ENCODE data around the gene HOXD10. TPM values are rescaled to one million over a fixed set of nuclear protein-coding genes. Genes with fewer than 3 reads are reported as not detected.
A peak's percentile ranks its signal among the peaks of the same experiment; 100 is the strongest.

Gene HOXD10
- total and polyA plus RNA-seq, 5 donors, result not detected

DNA sequence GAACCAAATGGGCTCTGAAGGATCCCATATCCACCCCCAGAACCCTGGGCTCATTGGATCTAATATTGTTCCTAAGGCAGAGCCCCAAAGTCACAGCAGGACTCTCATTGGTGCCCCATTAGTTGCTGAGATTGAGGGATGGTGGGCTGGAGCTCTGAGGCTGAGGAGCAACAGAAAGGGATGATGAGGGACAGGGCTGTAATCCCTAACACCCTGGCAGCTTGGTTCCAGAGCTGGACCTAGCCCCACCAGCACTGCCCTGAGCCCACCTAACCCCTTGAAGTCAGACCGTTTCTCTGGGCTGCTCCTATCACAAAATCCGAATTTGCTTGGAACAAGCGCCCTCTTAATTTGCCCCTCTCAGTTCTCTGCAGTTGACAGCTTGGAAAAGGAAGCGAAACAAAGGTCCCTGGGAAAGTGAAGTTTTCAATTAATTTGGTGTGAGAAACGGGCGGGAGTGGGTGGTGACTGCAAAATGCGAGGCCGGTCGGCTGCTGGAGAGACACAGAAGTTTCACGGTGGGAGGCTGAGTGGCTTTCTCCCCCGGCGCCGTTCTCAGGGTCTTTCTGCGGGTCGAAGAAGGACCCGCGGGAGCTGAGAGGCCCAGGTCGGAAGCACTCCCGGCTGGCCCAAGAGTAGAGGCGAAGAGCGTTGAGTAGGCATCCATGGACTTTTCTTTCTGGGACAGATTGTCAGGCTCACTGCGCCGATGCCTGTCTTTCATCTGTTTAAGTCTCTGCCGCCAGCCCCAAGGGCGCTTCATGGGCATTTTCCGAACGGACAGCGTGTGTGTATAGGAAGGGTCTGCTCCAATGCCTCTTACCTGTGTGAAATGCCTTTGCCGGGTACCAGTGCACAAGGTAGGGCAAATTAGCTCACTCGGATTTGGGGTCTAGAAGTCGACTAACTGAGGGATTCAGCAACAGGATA lies 25.0 kb upstream of the HOXD10 start:
- no peak overlapping the region for H3K4me3 ChIP-seq (ENCODE audit: low read length)
- DNase-seq (no peak), ATAC-seq (no peak)
- H3K9me3 ChIP-seq (ENCODE audit: control insufficient read depth, low read length), result no peaks in the 10 kb centered on the region
- H3K27me3 ChIP-seq (ENCODE audit: control insufficient read depth, insufficient read depth), result peaks cover 7% of the 10 kb centered on the region
- WGBS, result 5% methylated on average over 31 of the region's 31 CpGs
- intact Hi-C loops (cut with DNase I), result loop anchor here in 2 of 4 donors (5.0 to 10.0 kb wide), 3 partner anchors 404 to 677 kb away; no protein-coding TSS in a partner anchor
- H3K4me1 ChIP-seq (ENCODE audit: control insufficient read depth, insufficient read depth, low read length), result peaks cover 5% of the 10 kb centered on the region
- H3K27ac ChIP-seq (ENCODE audit: low read length), result no peak overlapping the region

GRCh38 chr2:176092270-176093144 lies 24.1 kb upstream of the HOXD10 start, which contains the start of gene HOXD13:
TSS of gene HOXD13 (plus strand) at chr2:176092721. CDS start at chr2:176092891, 170 bp downstream.
- H3K4me1 ChIP-seq (ENCODE audit: control insufficient read depth, insufficient read depth, low read length), result peaks cover 5% of the 10 kb centered on the region
- H3K4me3 ChIP-seq (ENCODE audit: low read length), result peak within 1 kb of the TSS; percentile 18
- peak in 1 of 2 donors; percentile 38 for ATAC-seq
- intact Hi-C loops (cut with DNase I), result loop anchor here in 2 of 4 donors (5.0 to 10.0 kb wide), 3 partner anchors 405 to 678 kb away; no protein-coding TSS in a partner anchor
- DNase-seq, result no peak
- no peak within 1 kb of the TSS for H3K27ac ChIP-seq (ENCODE audit: low read length)
- no peaks in the 10 kb centered on the region for H3K9me3 ChIP-seq (ENCODE audit: control insufficient read depth, low read length)
- peaks cover 7% of the 10 kb centered on the region for H3K27me3 ChIP-seq (ENCODE audit: control insufficient read depth, insufficient read depth)
- 3% methylated on average over 95 of the region's 95 CpGs for WGBS

DNA sequence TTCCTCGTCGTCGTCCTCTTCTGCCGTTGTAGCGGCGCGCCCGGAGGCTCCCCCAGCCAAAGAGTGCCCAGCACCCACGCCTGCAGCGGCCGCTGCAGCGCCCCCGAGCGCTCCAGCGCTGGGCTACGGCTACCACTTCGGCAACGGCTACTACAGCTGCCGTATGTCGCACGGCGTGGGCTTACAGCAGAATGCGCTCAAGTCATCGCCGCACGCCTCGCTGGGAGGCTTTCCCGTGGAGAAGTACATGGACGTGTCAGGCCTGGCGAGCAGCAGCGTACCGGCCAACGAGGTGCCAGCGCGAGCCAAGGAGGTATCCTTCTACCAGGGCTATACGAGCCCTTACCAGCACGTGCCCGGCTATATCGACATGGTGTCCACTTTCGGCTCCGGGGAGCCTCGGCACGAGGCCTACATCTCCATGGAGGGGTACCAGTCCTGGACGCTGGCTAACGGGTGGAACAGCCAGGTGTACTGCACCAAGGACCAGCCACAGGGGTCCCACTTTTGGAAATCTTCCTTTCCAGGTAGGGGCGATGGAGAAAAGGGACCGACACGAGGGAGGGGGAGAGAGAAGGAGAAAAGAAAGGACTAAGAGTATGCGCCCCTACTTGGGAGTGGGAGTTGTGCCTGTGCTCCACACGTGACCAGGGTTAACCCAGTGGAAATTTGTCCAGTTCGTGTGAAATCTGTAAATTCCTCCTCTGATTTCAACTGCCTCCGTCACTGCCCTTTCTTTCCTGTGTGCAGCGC lies 23.3 kb upstream of the HOXD10 start:
- peaks cover 7% of the 10 kb centered on the region for H3K27me3 ChIP-seq (ENCODE audit: control insufficient read depth, insufficient read depth)
- WGBS, result 3% methylated on average over 53 of the region's 53 CpGs
- H3K4me3 ChIP-seq (ENCODE audit: low read length), result peak overlapping the region; percentile 18
- H3K4me1 ChIP-seq (ENCODE audit: control insufficient read depth, insufficient read depth, low read length), result peaks cover 5% of the 10 kb centered on the region
- no peak for ATAC-seq
- H3K9me3 ChIP-seq (ENCODE audit: control insufficient read depth, low read length), result no peaks in the 10 kb centered on the region
- no peak overlapping the region for H3K27ac ChIP-seq (ENCODE audit: low read length)
- no peak for DNase-seq
- intact Hi-C loops (cut with DNase I), result loop anchor here in 2 of 4 donors (5.0 to 10.0 kb wide), 3 partner anchors 406 to 679 kb away; no protein-coding TSS in a partner anchor

GRCh38 chr2:176093898-176094249 lies 22.7 kb upstream of the HOXD10 start:
- Histone ChIP-seq H3K4me1 (ENCODE audit: control insufficient read depth, insufficient read depth, low read length) (peaks cover 5% of the 10 kb centered on the region), H3K4me3 (ENCODE audit: low read length) (no peak overlapping the region), H3K27me3 (ENCODE audit: control insufficient read depth, insufficient read depth) (peaks cover 7% of the 10 kb centered on the region), H3K9me3 (ENCODE audit: control insufficient read depth, low read length) (no peaks in the 10 kb centered on the region), H3K27ac (ENCODE audit: low read length) (no peak overlapping the region)
- 7% methylated on average over 8 of the region's 8 CpGs for WGBS
- intact Hi-C loops (cut with DNase I), result loop anchor here in 2 of 4 donors (5.0 to 10.0 kb wide), 3 partner anchors 407 to 679 kb away; no protein-coding TSS in a partner anchor
- DNase-seq, result no peak
- ATAC-seq, result no peak

DNA sequence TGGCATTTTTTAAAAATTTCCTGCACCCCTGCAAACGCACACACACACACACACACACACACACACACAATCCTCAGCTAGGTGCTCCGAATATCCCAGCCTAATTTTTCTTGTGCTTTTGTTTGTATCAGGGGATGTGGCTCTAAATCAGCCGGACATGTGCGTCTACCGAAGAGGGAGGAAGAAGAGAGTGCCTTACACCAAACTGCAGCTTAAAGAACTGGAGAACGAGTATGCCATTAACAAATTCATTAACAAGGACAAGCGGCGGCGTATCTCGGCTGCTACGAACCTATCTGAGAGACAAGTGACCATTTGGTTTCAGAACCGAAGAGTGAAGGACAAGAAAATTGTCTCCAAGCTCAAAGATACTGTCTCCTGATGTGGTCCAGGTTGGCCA lies 22.2 kb upstream of the HOXD10 start:
- WGBS, result 4% methylated on average over 12 of the region's 12 CpGs
- peaks cover 5% of the 10 kb centered on the region for H3K4me1 ChIP-seq (ENCODE audit: control insufficient read depth, insufficient read depth, low read length)
- DNase-seq (no peak), ATAC-seq (no peak)
- intact Hi-C loops (cut with DNase I), result loop anchor here in 2 of 4 donors (5.0 to 10.0 kb wide), 3 partner anchors 407 to 680 kb away; no protein-coding TSS in a partner anchor
- peaks cover 7% of the 10 kb centered on the region for H3K27me3 ChIP-seq (ENCODE audit: control insufficient read depth, insufficient read depth)
- no peaks in the 10 kb centered on the region for H3K9me3 ChIP-seq (ENCODE audit: control insufficient read depth, low read length)
- no peak overlapping the region for H3K27ac ChIP-seq (ENCODE audit: low read length)
- no peak overlapping the region for H3K4me3 ChIP-seq (ENCODE audit: low read length)

DNA sequence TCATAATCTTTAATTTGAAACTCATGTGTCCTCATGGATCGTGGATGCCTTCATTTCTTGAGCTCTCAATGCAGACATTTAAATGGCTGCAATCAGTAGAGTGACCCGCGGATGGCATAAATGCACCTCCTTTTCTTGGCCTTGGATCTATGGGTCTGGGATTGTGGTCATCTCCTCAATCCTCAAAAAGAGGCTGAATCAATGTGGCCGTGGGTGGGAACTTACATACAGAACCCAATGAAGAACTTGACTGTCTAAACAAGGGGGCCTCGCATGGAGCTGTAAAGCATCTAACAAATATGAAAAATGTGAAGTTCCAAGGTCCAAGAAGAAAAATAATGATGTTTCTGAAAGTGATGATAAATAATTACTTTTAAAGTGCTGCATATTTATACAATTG lies 21.2 kb upstream of the HOXD10 start:
- no peak for ATAC-seq
- no peak overlapping the region for H3K4me3 ChIP-seq (ENCODE audit: low read length)
- H3K27me3 ChIP-seq (ENCODE audit: control insufficient read depth, insufficient read depth), result peaks cover 5% of the 10 kb centered on the region
- H3K27ac ChIP-seq (ENCODE audit: low read length), result no peak overlapping the region
- 11% methylated on average over 5 of the region's 5 CpGs for WGBS
- no peak for DNase-seq
- intact Hi-C loops (cut with DNase I), result loop anchor here in 3 of 4 donors (5.0 to 10.0 kb wide), 3 partner anchors 411 to 723 kb away; no protein-coding TSS in a partner anchor
- H3K9me3 ChIP-seq (ENCODE audit: control insufficient read depth, low read length), result no peaks in the 10 kb centered on the region
- H3K4me1 ChIP-seq (ENCODE audit: control insufficient read depth, insufficient read depth, low read length), result peaks cover 5% of the 10 kb centered on the region

- H3K4me3 ChIP-seq (ENCODE audit: low read length), result peak overlapping the region; percentile 26
- H3K9me3 ChIP-seq (ENCODE audit: control insufficient read depth, low read length), result no peaks in the 10 kb centered on the region
- no peak overlapping the region for H3K27ac ChIP-seq (ENCODE audit: low read length)
- H3K27me3 ChIP-seq (ENCODE audit: control insufficient read depth, insufficient read depth), result peaks cover 3% of the 10 kb centered on the region
- DNase-seq, result no peak
- intact Hi-C loops (cut with DNase I), result loop anchor here in 3 of 4 donors (5.0 to 10.0 kb wide), 3 partner anchors 412 to 724 kb away; no protein-coding TSS in a partner anchor
- no peak for ATAC-seq
- WGBS, result 9% methylated on average over 16 of the region's 16 CpGs
- peaks cover 5% of the 10 kb centered on the region for H3K4me1 ChIP-seq (ENCODE audit: control insufficient read depth, insufficient read depth, low read length)
Observed at GRCh38 chr2:176096243-176096985, 20.2 kb upstream of the HOXD10 start.

DNA sequence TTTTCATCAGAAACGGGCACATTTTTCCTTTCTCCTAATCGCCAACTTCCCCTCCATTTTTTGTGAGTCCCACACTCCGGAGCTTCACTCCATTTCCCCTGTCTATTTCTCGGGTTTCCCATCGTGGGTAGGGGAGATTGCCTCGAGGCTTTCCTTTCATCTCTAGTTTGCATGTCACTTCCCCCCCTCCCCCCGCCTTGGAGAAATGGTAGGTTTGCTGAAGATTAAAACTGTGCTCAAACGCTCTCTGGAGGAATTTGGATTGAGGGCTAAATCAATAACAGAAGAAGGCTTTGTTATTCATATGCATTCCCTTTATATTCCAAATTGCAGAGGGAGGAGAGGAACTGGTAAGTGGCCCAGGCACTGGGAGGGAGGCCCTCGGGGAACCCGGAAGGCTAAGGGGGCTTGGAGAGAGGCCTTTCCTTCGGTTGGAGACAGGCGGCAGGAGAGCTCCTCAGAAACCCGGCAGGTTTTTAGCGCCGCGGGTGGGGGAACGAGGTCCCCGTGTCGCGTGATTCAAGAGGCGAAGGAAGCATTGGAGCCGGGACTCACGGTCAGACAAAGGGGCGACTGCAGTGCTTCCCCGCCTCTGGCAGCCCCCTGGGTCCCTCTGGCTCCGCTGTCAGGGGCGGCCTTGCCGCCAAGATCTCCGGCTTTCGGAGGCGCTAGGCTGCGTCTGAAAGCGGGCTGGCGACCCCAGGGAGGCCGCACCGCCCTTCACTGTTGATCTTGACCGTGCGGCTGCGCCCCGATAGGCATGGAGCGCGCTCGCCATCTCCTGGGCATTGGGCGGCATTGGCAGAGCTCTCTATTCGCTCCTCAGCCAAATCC lies 19.4 kb upstream of the HOXD10 start:
- Histone ChIP-seq H3K9me3 (ENCODE audit: control insufficient read depth, low read length) (no peaks in the 10 kb centered on the region), H3K4me1 (ENCODE audit: control insufficient read depth, insufficient read depth, low read length) (peaks cover 5% of the 10 kb centered on the region), H3K27me3 (ENCODE audit: control insufficient read depth, insufficient read depth) (peaks cover 3% of the 10 kb centered on the region), H3K4me3 (ENCODE audit: low read length) (peak overlapping the region; percentile 26), H3K27ac (ENCODE audit: low read length) (no peak overlapping the region)
- ATAC-seq (peak; percentile 83 to 92), DNase-seq (peak; percentile 56 to 86 (median 78))
- intact Hi-C loops (cut with DNase I), result loop anchor here in 3 of 4 donors (5.0 to 10.0 kb wide), 3 partner anchors 412 to 725 kb away; no protein-coding TSS in a partner anchor
- 2% methylated on average over 45 of the region's 45 CpGs for WGBS

- Histone ChIP-seq H3K27ac (ENCODE audit: low read length) (no peak overlapping the region), H3K4me3 (ENCODE audit: low read length) (no peak overlapping the region), H3K9me3 (ENCODE audit: control insufficient read depth, low read length) (no peaks in the 10 kb centered on the region), H3K4me1 (ENCODE audit: control insufficient read depth, insufficient read depth, low read length) (peaks cover 5% of the 10 kb centered on the region), H3K27me3 (ENCODE audit: control insufficient read depth, insufficient read depth) (peaks cover 3% of the 10 kb centered on the region)
- DNase-seq (no peak), ATAC-seq (no peak)
- 2% methylated on average over 18 of the region's 18 CpGs for WGBS
- intact Hi-C loops (cut with DNase I), result loop anchor here in 3 of 4 donors (5.0 to 10.0 kb wide), 3 partner anchors 413 to 726 kb away; no protein-coding TSS in a partner anchor
Observed at GRCh38 chr2:176097820-176098365, 18.7 kb upstream of the HOXD10 start.

Measured in right cardiac atrium (tissue), 5 donors.